ENCODE results near the gene KCNH8. TPM values are rescaled to one million over a fixed set of nuclear protein-coding genes. Genes with fewer than 3 reads are reported as not detected.
"Not testable (repeated sequence)": the region's sequence is repeated elsewhere in the genome, so short reads cannot be mapped to it uniquely, and the experiment has no call there.

Gene KCNH8
- total RNA-seq, 1 donor from 2014 or later: not detected

DNA sequence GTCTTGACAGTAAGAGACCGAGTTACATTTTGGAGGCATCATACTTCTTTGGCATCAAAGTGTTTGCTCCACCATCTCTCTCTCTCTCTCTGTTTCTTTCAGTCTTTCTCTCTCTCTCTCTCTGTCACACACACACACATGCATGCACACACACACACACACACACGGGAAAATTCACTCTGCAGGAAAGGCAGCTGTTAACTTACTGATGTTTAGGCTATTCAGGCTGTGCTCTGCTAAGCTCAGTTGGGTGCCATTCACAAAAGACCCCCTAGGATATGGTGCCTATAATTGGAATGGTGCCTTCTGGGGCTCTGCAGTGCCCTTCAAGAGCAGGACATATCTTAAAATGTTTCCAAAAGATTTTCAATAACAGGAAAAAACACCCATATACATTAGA is 78.2 kb downstream of the KCNH8 start:
- H3K4me3 ChIP-seq (ENCODE audit: low read depth, low read length): no peak overlapping the region
- TF ChIP-seq, protein P1, sequence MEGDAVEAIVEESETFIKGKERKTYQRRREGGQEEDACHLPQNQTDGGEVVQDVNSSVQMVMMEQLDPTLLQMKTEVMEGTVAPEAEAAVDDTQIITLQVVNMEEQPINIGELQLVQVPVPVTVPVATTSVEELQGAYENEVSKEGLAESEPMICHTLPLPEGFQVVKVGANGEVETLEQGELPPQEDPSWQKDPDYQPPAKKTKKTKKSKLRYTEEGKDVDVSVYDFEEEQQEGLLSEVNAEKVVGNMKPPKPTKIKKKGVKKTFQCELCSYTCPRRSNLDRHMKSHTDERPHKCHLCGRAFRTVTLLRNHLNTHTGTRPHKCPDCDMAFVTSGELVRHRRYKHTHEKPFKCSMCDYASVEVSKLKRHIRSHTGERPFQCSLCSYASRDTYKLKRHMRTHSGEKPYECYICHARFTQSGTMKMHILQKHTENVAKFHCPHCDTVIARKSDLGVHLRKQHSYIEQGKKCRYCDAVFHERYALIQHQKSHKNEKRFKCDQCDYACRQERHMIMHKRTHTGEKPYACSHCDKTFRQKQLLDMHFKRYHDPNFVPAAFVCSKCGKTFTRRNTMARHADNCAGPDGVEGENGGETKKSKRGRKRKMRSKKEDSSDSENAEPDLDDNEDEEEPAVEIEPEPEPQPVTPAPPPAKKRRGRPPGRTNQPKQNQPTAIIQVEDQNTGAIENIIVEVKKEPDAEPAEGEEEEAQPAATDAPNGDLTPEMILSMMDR (IDR thresholded peaks at IDR 0.05; ENCODE audit: insufficient read depth, low read length, severe bottlenecking): no peak
- no peaks in the 10 kb centered on the region for H3K36me3 ChIP-seq (ENCODE audit: control insufficient read depth, insufficient read depth, low read length)
- no peaks in the 10 kb centered on the region for H3K27me3 ChIP-seq (ENCODE audit: control insufficient read depth, insufficient read depth, low read length)
- FAIRE-seq (no peak), DNase-seq (ENCODE audit: low read depth) (no peak)

DNA sequence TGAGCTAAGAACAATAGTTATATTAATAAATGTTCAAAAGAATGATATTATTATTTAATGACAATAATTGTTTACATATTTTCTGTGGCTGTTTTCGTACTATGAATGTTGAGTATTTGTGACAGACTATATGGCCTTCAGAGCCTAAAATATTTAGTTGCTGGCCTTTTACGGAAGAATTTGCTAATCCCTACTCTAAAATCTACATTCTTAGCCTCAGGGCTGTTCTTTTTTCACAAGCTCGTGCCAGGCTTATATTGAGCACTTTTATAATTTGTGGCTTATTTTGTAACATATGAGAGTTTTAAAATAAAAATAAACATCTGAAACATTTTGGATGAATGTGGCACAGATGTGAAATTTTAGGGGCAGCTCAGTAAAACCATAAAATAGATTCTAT is 79.9 kb downstream of the KCNH8 start:
- FAIRE-seq (no peak), DNase-seq (ENCODE audit: low read depth) (no peak)
- TF ChIP-seq, protein P1 (IDR thresholded peaks at IDR 0.05; ENCODE audit: insufficient read depth, low read length, severe bottlenecking): no peak
- Histone ChIP-seq H3K36me3 (ENCODE audit: control insufficient read depth, insufficient read depth, low read length) (no peaks in the 10 kb centered on the region), H3K27me3 (ENCODE audit: control insufficient read depth, insufficient read depth, low read length) (no peaks in the 10 kb centered on the region), H3K4me3 (ENCODE audit: low read depth, low read length) (no peak overlapping the region)

DNA sequence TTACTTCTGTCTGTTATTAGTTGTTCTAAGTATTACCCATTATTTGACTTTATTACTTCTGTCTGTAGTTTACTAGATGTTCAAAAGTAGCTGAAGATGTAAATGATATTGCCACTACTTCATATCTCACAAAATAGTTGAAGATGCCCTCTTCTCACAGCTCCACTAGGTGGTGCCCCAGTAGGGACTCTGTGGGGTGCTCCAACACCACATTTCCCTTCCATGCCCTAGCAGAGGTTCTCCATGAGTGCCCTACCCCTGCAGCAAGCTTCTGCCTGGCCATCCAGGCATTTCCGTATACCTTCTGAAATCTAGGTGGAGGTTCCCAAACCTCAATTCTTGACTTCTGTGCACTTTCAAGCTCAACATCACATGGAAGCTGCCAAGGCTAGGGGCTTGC is 80.8 kb downstream of the KCNH8 start:
- FAIRE-seq (no peak), DNase-seq (ENCODE audit: low read depth) (no peak)
- H3K36me3 ChIP-seq (ENCODE audit: control insufficient read depth, insufficient read depth, low read length): no peaks in the 10 kb centered on the region
- H3K27me3 ChIP-seq (ENCODE audit: control insufficient read depth, insufficient read depth, low read length): no peaks in the 10 kb centered on the region
- H3K4me3 ChIP-seq (ENCODE audit: low read depth, low read length): no peak overlapping the region
- TF ChIP-seq, protein P1 (IDR thresholded peaks at IDR 0.05; ENCODE audit: insufficient read depth, low read length, severe bottlenecking): no peak

DNA sequence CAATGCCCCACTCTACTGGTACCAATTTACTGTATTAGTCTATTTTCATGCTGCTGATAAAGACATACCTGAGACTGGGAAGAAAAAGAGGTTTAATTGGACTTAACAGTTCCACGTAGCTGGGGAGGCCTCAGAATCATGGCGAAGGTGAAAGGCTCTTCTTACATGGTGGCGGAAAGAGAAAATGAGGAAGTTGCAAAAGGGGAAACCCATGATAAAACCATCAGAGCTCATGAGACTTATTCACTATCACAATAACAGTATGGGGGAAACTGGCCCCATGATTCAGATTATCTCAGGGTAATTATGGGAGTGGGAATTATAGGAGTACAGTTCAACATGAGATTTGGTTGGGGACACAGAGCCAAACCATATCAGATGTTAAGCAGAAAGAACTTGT is 81.6 kb downstream of the KCNH8 start:
- FAIRE-seq; DNase-seq (ENCODE audit: low read depth); H3K36me3 ChIP-seq (ENCODE audit: control insufficient read depth, insufficient read depth, low read length); H3K4me3 ChIP-seq (ENCODE audit: low read depth, low read length); H3K27me3 ChIP-seq (ENCODE audit: control insufficient read depth, insufficient read depth, low read length): not testable (repeated sequence)

DNA sequence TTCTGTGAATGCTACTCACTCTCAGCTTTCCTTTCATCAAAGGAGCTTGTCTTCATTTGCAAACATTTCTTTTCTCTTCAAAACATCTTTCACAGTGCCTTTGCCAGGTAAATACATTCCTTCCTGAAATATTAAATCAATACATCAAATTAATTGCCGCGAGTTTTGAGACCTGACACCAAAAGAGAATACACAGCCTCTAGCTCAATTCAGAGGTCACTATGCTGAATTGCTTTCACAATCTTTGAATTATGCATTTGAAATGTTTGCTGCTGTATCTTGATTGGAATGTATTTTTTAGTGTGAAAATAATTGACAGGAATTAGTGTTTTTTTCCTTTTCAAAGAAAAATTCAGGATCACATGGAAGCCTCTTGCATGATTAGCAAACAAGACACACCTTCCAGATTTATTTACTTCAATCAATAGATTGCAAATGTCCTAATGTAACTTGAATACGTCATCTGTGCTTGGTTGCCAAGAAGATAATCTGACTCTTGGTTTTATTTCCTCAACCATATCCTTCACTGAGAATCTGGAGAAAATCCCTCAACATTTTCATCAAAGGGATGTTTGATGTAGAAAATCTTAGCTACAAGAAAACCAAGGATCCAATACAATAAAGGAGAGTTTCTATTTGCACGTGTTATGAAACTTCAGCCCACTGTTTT is 83.6 kb downstream of the KCNH8 start:
- TF ChIP-seq, protein P1 (IDR thresholded peaks at IDR 0.05; ENCODE audit: insufficient read depth, low read length, severe bottlenecking): no peak
- Histone ChIP-seq H3K36me3 (ENCODE audit: control insufficient read depth, insufficient read depth, low read length) (no peaks in the 10 kb centered on the region), H3K27me3 (ENCODE audit: control insufficient read depth, insufficient read depth, low read length) (no peaks in the 10 kb centered on the region), H3K4me3 (ENCODE audit: low read depth, low read length) (no peak overlapping the region)
- DNase-seq (ENCODE audit: low read depth) (no peak), FAIRE-seq (no peak)

DNA sequence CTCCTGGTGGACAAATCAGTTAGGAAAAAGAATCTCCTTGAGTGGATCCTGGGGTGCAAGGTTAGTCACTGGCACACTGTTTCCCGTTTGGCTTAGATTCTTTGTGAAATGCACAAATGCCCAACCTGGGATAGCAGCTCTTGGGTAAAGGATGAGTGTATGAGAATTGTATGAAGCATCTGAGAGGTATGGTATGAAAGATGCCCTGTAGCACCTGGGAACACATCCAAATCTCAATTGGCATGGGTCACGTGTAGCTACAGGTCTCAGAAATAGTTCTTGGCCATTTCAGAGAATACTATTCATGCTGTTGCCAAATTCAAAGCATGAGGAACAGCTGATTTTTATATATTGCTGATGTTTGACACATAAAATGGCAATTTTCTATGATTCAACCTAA is 84.3 kb downstream of the KCNH8 start:
- FAIRE-seq (no peak), DNase-seq (ENCODE audit: low read depth) (peak; percentile 68)
- Histone ChIP-seq H3K4me3 (ENCODE audit: low read depth, low read length) (no peak overlapping the region), H3K36me3 (ENCODE audit: control insufficient read depth, insufficient read depth, low read length) (no peaks in the 10 kb centered on the region), H3K27me3 (ENCODE audit: control insufficient read depth, insufficient read depth, low read length) (no peaks in the 10 kb centered on the region)
- TF ChIP-seq, protein P1 (IDR thresholded peaks at IDR 0.05; ENCODE audit: insufficient read depth, low read length, severe bottlenecking): no peak

DNA sequence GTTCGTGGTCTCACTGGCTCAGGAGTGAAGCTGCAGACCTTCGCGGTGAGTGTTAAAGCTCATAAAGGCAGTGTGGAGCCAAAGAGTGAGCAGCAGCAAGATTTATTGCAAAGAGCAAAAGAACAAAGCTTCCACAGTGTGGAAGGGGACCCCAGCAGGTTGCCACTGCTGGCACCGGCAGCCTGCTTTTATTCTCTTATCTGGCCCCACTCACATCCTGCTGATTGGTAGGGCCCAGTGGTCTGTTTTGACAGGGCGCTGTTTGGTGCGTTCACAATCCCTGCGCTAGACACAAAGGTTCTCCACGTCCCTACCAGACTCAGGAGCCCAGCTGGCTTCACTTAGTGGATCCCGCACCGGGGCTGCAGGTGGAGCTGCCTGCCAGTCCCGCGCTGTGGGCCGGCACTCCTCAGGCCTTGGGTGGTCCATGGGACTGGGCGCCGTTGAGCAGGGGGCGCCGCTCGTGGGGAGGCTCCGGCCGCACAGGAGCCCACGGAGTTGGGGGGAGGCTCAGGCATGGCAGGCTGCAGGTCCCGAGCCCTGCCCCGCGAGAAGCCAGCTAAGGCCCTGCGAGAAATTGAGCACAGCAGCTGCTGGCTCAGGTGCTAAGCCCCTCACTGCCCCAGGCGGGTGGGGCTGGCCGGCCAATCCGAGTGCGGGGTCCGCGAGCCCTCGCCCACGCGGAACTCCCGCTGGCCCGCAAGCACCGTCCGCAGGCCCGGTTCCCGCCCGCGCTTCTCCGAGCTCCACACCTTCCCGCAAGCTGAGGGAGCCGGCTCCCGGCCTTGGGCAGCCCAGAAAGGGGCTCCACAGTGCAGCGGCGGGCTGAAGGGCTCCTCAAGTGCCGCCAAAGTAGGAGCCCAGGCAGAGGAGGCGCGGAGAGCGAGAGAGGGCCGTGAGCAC is 85.8 kb downstream of the KCNH8 start:
- not testable (repeated sequence) for H3K4me3 ChIP-seq (ENCODE audit: low read depth, low read length); FAIRE-seq; DNase-seq (ENCODE audit: low read depth); H3K36me3 ChIP-seq (ENCODE audit: control insufficient read depth, insufficient read depth, low read length); H3K27me3 ChIP-seq (ENCODE audit: control insufficient read depth, insufficient read depth, low read length)

Measured in bronchial epithelial cell (primary cell).